OCI-LY1 (cell line): ENCODE results near the gene DDX24.

Source experiments
- H2AFZ ChIP-seq: fragments of 200-600 bp; sonication (generic), shearing (Covaris generic); 2 replicates; pipeline ENCODE4 v1.6.0; 2014; ENCODE audit warnings: antibody characterized with exemption, mild to moderate bottlenecking, low read length
- H3F3A ChIP-seq: fragments of 200-600 bp; sonication (generic), shearing (Covaris generic); 2 replicates; pipeline ENCODE4 v1.6.0; 2014; ENCODE audit warnings: mild to moderate bottlenecking, antibody characterized with exemption, low read length, moderate library complexity; ENCODE audit not compliant: insufficient read depth
- H3K27ac ChIP-seq: fragments of 200-600 bp; sonication (generic); 2 replicates; pipeline ENCODE4 v1.5.1; 2014; ENCODE audit warnings: low read length, mixed run types, mild to moderate bottlenecking, low read depth; ENCODE audit not compliant: poor library complexity, severe bottlenecking
- H3K27me3 ChIP-seq: fragments of 200-600 bp; sonication (generic); 2 replicates; pipeline ENCODE4 v1.6.0; 2014; ENCODE audit warnings: antibody characterized with exemption, mild to moderate bottlenecking, low read length, moderate library complexity; ENCODE audit not compliant: insufficient read depth
- H3K36me3 ChIP-seq: fragments of 200-600 bp; sonication (generic); 2 replicates; pipeline ENCODE4 v1.6.1; 2014; ENCODE audit warnings: mild to moderate bottlenecking, antibody characterized with exemption, low read length, moderate library complexity, mixed read lengths; ENCODE audit not compliant: insufficient read depth
- H3K4me1 ChIP-seq: fragments of 200-600 bp; sonication (generic); 2 replicates; pipeline ENCODE4 v1.5.1; 2014; ENCODE audit warnings: mild to moderate bottlenecking, low read length, moderate library complexity; ENCODE audit not compliant: insufficient read depth, severe bottlenecking
- H3K4me2 ChIP-seq: fragments of 200-600 bp; sonication (generic), shearing (Covaris generic); 2 replicates; pipeline ENCODE4 v1.6.1; 2014; ENCODE audit warnings: low read length
- H3K4me3 ChIP-seq: fragments of 200-600 bp; sonication (generic); 2 replicates; pipeline ENCODE4 v1.5.1; 2014; ENCODE audit warnings: low read length, low read depth, mild to moderate bottlenecking, mixed read lengths; ENCODE audit not compliant: poor library complexity, severe bottlenecking
- H3K79me2 ChIP-seq: fragments of 200-600 bp; shearing (Covaris generic); 2 replicates; pipeline ENCODE4 v1.6.1; 2016; ENCODE audit warnings: mixed run types, low read length, mixed read lengths; ENCODE audit not compliant: insufficient read depth
- H3K9ac ChIP-seq: fragments of 200-600 bp; sonication (generic), shearing (Covaris generic); 2 replicates; pipeline ENCODE4 v1.6.1; 2014; ENCODE audit warnings: mild to moderate bottlenecking, low read length, mixed read lengths
- H3K9me2 ChIP-seq: fragments of 200-600 bp; sonication (generic), shearing (Covaris generic); 2 replicates; pipeline ENCODE4 v1.6.1; 2014; ENCODE audit warnings: low read depth, mild to moderate bottlenecking, low read length, mixed read lengths
- H3K9me3 ChIP-seq: fragments of 200-600 bp; shearing (Covaris generic); 2 replicates; pipeline ENCODE4 v1.6.1; 2014; ENCODE audit warnings: low read length, mixed read lengths
- H4K20me1 ChIP-seq: fragments of 200-600 bp; sonication (generic), shearing (Covaris generic); 2 replicates; pipeline ENCODE4 v1.6.0; 2016; ENCODE audit warnings: mild to moderate bottlenecking, low read length; ENCODE audit not compliant: insufficient read depth
- EZH2 ChIP-seq: fragments of 200-600 bp; sonication (generic), shearing (Covaris generic); IDR thresholded peaks from 2 replicates; pipeline ENCODE4 v1.8.0; 2017; ENCODE audit warnings: borderline replicate concordance, mixed run types, mild to moderate bottlenecking, antibody characterized with exemption, low read length, moderate library complexity, mixed read lengths
- TF ChIP-seq, protein P1 (sequence below): fragments of 200-600 bp; sonication (generic), shearing (Covaris generic); IDR thresholded peaks from 2 replicates; pipeline ENCODE4 v1.5.1; 2017; ENCODE audit warnings: mild to moderate bottlenecking, antibody characterized with exemption, low read length, moderate library complexity, mixed read lengths

The DDX24 gene

DNA sequence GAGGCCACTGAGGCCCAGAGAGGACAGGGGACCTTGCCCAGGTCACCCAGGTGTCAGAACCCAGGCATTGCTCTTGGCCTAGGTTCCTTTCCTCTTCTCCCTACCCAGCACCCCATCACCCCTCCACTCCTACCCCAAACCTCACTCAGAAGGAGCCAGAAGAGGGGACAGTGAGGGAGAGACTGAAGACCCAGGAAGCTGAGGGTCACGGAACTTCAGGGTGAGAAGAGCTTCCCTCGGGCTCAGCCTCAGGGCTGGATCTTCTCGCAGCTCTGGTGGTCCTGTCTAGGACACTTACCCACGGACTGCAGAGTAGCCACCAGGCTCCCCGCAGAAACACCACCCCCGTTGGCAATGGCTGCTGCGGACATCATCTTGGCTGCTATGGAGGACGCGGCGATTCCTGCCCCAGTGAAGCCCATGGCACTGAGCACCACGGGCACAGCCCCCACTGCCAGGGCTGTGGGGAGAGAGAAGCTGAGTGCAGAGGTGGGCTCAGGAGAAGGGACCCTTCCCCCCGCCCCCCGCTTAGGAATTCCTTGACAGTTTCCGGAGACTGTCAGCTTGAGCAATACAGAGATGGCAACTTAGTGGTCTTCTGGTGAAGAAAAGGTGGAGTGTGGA lies 47.3 kb upstream of the DDX24 start:
- Histone ChIP-seq H3K27ac (no peak overlapping the region), H3K9ac (no peak overlapping the region), H3F3A (no peaks in the 10 kb centered on the region), H3K9me3 (no peaks in the 10 kb centered on the region), H3K9me2 (no peaks in the 10 kb centered on the region), H3K4me2 (no peak overlapping the region), H3K4me1 (peaks cover 13% of the 10 kb centered on the region), H4K20me1 (no peaks in the 10 kb centered on the region), H3K36me3 (no peaks in the 10 kb centered on the region), H2AFZ (no peak overlapping the region), H3K79me2 (no peaks in the 10 kb centered on the region), H3K27me3 (no peaks in the 10 kb centered on the region), H3K4me3 (no peak overlapping the region)
- TF ChIP-seq EZH2 = no peak
- TF ChIP-seq, protein P1, sequence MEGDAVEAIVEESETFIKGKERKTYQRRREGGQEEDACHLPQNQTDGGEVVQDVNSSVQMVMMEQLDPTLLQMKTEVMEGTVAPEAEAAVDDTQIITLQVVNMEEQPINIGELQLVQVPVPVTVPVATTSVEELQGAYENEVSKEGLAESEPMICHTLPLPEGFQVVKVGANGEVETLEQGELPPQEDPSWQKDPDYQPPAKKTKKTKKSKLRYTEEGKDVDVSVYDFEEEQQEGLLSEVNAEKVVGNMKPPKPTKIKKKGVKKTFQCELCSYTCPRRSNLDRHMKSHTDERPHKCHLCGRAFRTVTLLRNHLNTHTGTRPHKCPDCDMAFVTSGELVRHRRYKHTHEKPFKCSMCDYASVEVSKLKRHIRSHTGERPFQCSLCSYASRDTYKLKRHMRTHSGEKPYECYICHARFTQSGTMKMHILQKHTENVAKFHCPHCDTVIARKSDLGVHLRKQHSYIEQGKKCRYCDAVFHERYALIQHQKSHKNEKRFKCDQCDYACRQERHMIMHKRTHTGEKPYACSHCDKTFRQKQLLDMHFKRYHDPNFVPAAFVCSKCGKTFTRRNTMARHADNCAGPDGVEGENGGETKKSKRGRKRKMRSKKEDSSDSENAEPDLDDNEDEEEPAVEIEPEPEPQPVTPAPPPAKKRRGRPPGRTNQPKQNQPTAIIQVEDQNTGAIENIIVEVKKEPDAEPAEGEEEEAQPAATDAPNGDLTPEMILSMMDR = no peak

DNA sequence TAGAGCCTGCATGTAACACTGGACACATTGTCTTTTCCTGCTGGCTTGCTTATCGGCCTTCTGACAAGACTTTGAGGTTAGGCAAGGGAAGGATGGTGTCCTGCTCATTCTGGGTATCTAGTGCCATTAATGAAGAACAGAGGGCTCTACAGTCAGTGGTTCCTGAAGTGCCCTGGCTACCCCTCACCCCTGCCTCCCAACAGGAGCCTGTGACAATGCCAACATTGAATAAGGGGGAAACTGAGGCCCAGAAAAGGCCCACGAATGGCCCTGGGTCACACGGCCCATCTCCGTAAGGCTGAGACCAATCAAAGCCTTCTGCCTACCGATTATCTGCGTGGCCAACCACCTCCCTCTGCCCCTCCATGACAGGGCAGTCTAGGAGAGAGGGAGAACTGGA lies 46.3 kb upstream of the DDX24 start:
- H3K4me2 ChIP-seq = no peak overlapping the region
- H4K20me1 ChIP-seq = no peaks in the 10 kb centered on the region
- H3K36me3 ChIP-seq = no peaks in the 10 kb centered on the region
- H3K79me2 ChIP-seq = no peaks in the 10 kb centered on the region
- H3K4me3 ChIP-seq = no peak overlapping the region
- no peaks in the 10 kb centered on the region for H3K9me2 ChIP-seq
- H3K9ac ChIP-seq = no peak overlapping the region
- no peaks in the 10 kb centered on the region for H3K9me3 ChIP-seq
- no peaks in the 10 kb centered on the region for H3F3A ChIP-seq
- no peak for TF ChIP-seq EZH2
- TF ChIP-seq, protein P1 = no peak
- no peak overlapping the region for H2AFZ ChIP-seq
- H3K4me1 ChIP-seq = peaks cover 13% of the 10 kb centered on the region
- 0 out of 2 replicates have a peak, but pooled peaks cover 3% of the 10 kb centered on the region for H3K27me3 ChIP-seq
- no peak overlapping the region for H3K27ac ChIP-seq

DNA sequence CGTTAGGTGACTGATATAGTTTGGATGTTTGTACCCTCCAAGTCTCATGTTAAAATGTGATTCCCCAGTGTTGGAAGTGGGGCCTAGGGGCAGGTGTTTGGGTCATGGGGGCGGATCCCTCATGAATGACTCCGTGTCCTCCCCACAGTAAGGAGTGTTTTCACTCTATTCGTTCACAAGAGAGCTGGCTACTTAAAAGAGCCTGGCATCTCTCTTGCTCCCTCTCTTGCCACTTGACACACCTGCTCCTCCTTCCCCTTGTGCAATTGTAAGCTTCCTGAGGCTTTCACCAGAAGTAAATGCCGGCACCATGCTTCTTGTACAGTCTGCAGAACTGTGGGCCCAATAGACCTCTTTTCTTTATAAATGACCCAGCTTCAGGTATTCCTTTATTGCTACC lies 45.8 kb upstream of the DDX24 start:
- Histone ChIP-seq H3K36me3 (no peaks in the 10 kb centered on the region), H3K79me2 (no peaks in the 10 kb centered on the region), H3K27ac (no peak overlapping the region), H3K9me2 (no peaks in the 10 kb centered on the region), H3K9me3 (no peaks in the 10 kb centered on the region), H3K27me3 (0 out of 2 replicates have a peak, but pooled peaks cover 3% of the 10 kb centered on the region), H4K20me1 (no peaks in the 10 kb centered on the region), H3K4me1 (peaks cover 13% of the 10 kb centered on the region), H3K9ac (no peak overlapping the region), H3K4me3 (no peak overlapping the region), H3K4me2 (no peak overlapping the region), H2AFZ (no peak overlapping the region), H3F3A (no peaks in the 10 kb centered on the region)
- TF ChIP-seq EZH2 = no peak
- TF ChIP-seq, protein P1 = no peak
